WTC11 (cell line): ENCODE results near the gene CGNL1. TPM values are rescaled to one million over a fixed set of nuclear protein-coding genes. Genes with fewer than 3 reads are reported as not detected.
A peak's percentile ranks its signal among the peaks of the same experiment; 100 is the strongest.

Source experiments
- ATAC-seq: fragments of 200-7000 bp; cut with Tn5 transposase; 2 replicates; pipeline ENCODE4 v1.10.0; 2021; ENCODE audit warnings: mild to moderate bottlenecking, moderate library complexity
- CTCF ChIA-PET: fragments of 300-600 bp; sonication (Branson Sonifier 250); formaldehyde crosslinking; loops from one replicate; lab custom pipeline; 2021; ENCODE audit warnings: antibody characterized with exemption; lab: Charles Lee
- POLR2A ChIA-PET: fragments of 350-600 bp; sonication (Branson Sonifier 250); formaldehyde crosslinking; loops from one replicate; lab custom pipeline; 2021; ENCODE audit warnings: antibody characterized with exemption; lab: Charles Lee
- DNase-seq: peaks from one replicate; pipeline ENCODE4 v3.0.0; 2021; ENCODE audit warnings: low spot score
- H3K27ac Mint-ChIP-seq: 2 replicates; pipeline ENCODE4 v1.8.0; 2021; ENCODE audit warnings: mixed read lengths
- H3K27me3 Mint-ChIP-seq: 2 replicates; pipeline ENCODE4 v1.8.0; 2021; ENCODE audit warnings: low read depth, mild to moderate bottlenecking, moderate library complexity, mixed read lengths
- H3K36me3 Mint-ChIP-seq: 2 replicates; pipeline ENCODE4 v1.8.0; 2021; ENCODE audit warnings: mixed read lengths
- H3K4me1 Mint-ChIP-seq: 2 replicates; pipeline ENCODE4 v1.8.0; 2022; ENCODE audit warnings: mixed read lengths
- H3K4me3 Mint-ChIP-seq: 2 replicates; pipeline ENCODE4 v1.8.0; 2021; ENCODE audit warnings: mild to moderate bottlenecking, moderate library complexity, mixed read lengths
- H3K9me3 Mint-ChIP-seq: 2 replicates; pipeline ENCODE4 v1.8.0; 2021; ENCODE audit warnings: mixed read lengths
- ATF2 ChIP-seq: sonication (generic); formaldehyde crosslinking; IDR thresholded peaks from 2 replicates; pipeline ENCODE4 v1.8.1; 2022; ENCODE audit warnings: low read depth, missing genetic modification reagents, borderline replicate concordance
- CREB1 ChIP-seq: sonication (generic); formaldehyde crosslinking; IDR thresholded peaks from 2 replicates; pipeline ENCODE4 v1.8.0; 2023; ENCODE audit warnings: mild to moderate bottlenecking, missing genetic modification reagents
- ELF4 ChIP-seq: sonication (generic); formaldehyde crosslinking; IDR thresholded peaks from 2 replicates; pipeline ENCODE4 v1.8.1; 2022; ENCODE audit warnings: low read depth, mild to moderate bottlenecking, moderate library complexity, missing genetic modification reagents
- ETV6 ChIP-seq: sonication (generic); formaldehyde crosslinking; IDR thresholded peaks from 2 replicates; pipeline ENCODE4 v1.8.1; 2022; ENCODE audit warnings: mild to moderate bottlenecking, missing genetic modification reagents
- JAZF1 ChIP-seq: fragments of 250-450 bp; sonication (Bioruptor Pico); IDR thresholded peaks from 2 replicates; pipeline ENCODE4 v1.9.0; 2021; ENCODE audit warnings: moderate library complexity, mild to moderate bottlenecking, inconsistent platforms
- JUN ChIP-seq: sonication (generic); formaldehyde crosslinking; IDR thresholded peaks from 2 replicates; pipeline ENCODE4 v1.8.0; 2023; ENCODE audit warnings: mild to moderate bottlenecking, missing genetic modification reagents
- MLX ChIP-seq: sonication (generic); formaldehyde crosslinking; IDR thresholded peaks from 2 replicates; pipeline ENCODE4 v1.8.1; 2023; ENCODE audit warnings: mild to moderate bottlenecking, missing genetic modification reagents, moderate library complexity
- MXD4 ChIP-seq: fragments of 250-450 bp; sonication (Bioruptor Pico); IDR thresholded peaks from 2 replicates; pipeline ENCODE4 v1.8.0; 2021; ENCODE audit warnings: mild to moderate bottlenecking, moderate library complexity, borderline replicate concordance
- MYBL2 ChIP-seq: sonication (generic); formaldehyde crosslinking; IDR thresholded peaks from 2 replicates; pipeline ENCODE4 v1.8.1; 2023; ENCODE audit warnings: mild to moderate bottlenecking, moderate library complexity, missing genetic modification reagents
- NFE2L1 ChIP-seq: sonication (generic); formaldehyde crosslinking; IDR thresholded peaks from 2 replicates; pipeline ENCODE4 v1.8.1; 2023; ENCODE audit warnings: missing genetic modification reagents
- NFYB ChIP-seq: sonication (generic); formaldehyde crosslinking; conservative IDR thresholded peaks from 2 replicates; pipeline ENCODE4 v1.8.0; 2022; ENCODE audit warnings: low read depth, missing genetic modification reagents
- OVOL2 ChIP-seq: fragments of 250-450 bp; sonication (Bioruptor Pico); IDR thresholded peaks from 2 replicates; pipeline ENCODE4 v1.9.0; 2021; ENCODE audit warnings: mild to moderate bottlenecking, borderline replicate concordance
- TEAD1 ChIP-seq: sonication (generic); formaldehyde crosslinking; IDR thresholded peaks from 2 replicates; pipeline ENCODE4 v1.8.0; 2022; ENCODE audit warnings: mild to moderate bottlenecking, missing genetic modification reagents
- TEAD4 ChIP-seq: sonication (generic); formaldehyde crosslinking; IDR thresholded peaks from 2 replicates; pipeline ENCODE4 v1.8.0; 2022; ENCODE audit warnings: mild to moderate bottlenecking, missing genetic modification reagents
- TP53 ChIP-seq: sonication (generic); formaldehyde crosslinking; IDR thresholded peaks from 2 replicates; pipeline ENCODE4 v1.8.1; 2023; ENCODE audit warnings: mild to moderate bottlenecking, missing genetic modification reagents
- ZMAT4 ChIP-seq: fragments of 250-450 bp; sonication (Bioruptor Pico); IDR thresholded peaks from 2 replicates; pipeline ENCODE4 v1.9.0; 2021; ENCODE audit warnings: mild to moderate bottlenecking
- ZNF121 ChIP-seq: sonication (generic); formaldehyde crosslinking; IDR thresholded peaks from 2 replicates; pipeline ENCODE4 v1.8.0; 2023; ENCODE audit warnings: missing genetic modification reagents
- ZNF219 ChIP-seq: sonication (generic); formaldehyde crosslinking; IDR thresholded peaks from 2 replicates; pipeline ENCODE4 v1.8.0; 2023; ENCODE audit warnings: missing genetic modification reagents, mild to moderate bottlenecking, borderline replicate concordance
- ZNF396 ChIP-seq: fragments of 250-450 bp; sonication (Bioruptor Pico); IDR thresholded peaks from 2 replicates; pipeline ENCODE4 v1.8.0; 2021; ENCODE audit warnings: mild to moderate bottlenecking, moderate library complexity, borderline replicate concordance
- total RNA-seq: library from RNA; stranded (reverse); gene quantifications from 3 replicates; pipeline ENCODE4 v1.2.3, GENCODE V29; 2021
- TF ChIP-seq, protein P1 (sequence below): sonication (generic); formaldehyde crosslinking; IDR thresholded peaks from 2 replicates; pipeline ENCODE4 v1.8.0; 2022; ENCODE audit warnings: mild to moderate bottlenecking, missing genetic modification reagents
- TF ChIP-seq, protein P2 (sequence below): sonication (generic); formaldehyde crosslinking; IDR thresholded peaks from 2 replicates; pipeline ENCODE4 v1.8.0; 2023; ENCODE audit warnings: missing genetic modification reagents
- TF ChIP-seq, protein P3 (sequence below): sonication (generic); formaldehyde crosslinking; IDR thresholded peaks from 2 replicates; pipeline ENCODE4 v1.8.0; 2023; ENCODE audit warnings: missing genetic modification reagents, mild to moderate bottlenecking, borderline replicate concordance
- TF ChIP-seq, protein P4 (sequence below): sonication (generic); formaldehyde crosslinking; IDR thresholded peaks from 2 replicates; pipeline ENCODE4 v1.8.1; 2023; ENCODE audit warnings: mild to moderate bottlenecking, missing genetic modification reagents
- TF ChIP-seq, protein P5 (sequence below): sonication (generic); formaldehyde crosslinking; IDR thresholded peaks from 2 replicates; pipeline ENCODE4 v1.8.1; 2022; ENCODE audit warnings: low read depth, mild to moderate bottlenecking, moderate library complexity, missing genetic modification reagents, borderline replicate concordance

The CGNL1 gene
- total RNA-seq, 1 experiment from 2014 or later, result 57.3 TPM

- Mint-ChIP-seq H3K27me3 (no peaks in the 10 kb centered on the region), H3K27ac (peak overlapping the region; percentile 88), H3K4me3 (peak overlapping the region; percentile 22; the same call in 1 of the 2 replicates), H3K9me3 (peaks cover 5% of the 10 kb centered on the region; the same call in 1 of the 2 replicates), H3K4me1 (peaks cover 83% of the 10 kb centered on the region), H3K36me3 (peaks cover 15% of the 10 kb centered on the region)
- no peak for ATAC-seq
- ChIA-PET POLR2A (no interaction called here), CTCF (interaction anchor here (0.8 to 1.7 kb wide), 2 partner anchors 25 to 138 kb away, joined by 3 to 5 read pairs; no protein-coding TSS in a partner anchor)
- DNase-seq, result no peak
- TF ChIP-seq, protein P1, sequence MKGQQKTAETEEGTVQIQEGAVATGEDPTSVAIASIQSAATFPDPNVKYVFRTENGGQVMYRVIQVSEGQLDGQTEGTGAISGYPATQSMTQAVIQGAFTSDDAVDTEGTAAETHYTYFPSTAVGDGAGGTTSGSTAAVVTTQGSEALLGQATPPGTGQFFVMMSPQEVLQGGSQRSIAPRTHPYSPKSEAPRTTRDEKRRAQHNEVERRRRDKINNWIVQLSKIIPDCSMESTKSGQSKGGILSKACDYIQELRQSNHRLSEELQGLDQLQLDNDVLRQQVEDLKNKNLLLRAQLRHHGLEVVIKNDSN, result no peak
- no peak for TF ChIP-seq ZMAT4 (CRISPR knock-in tag)
- TF ChIP-seq, protein P2, sequence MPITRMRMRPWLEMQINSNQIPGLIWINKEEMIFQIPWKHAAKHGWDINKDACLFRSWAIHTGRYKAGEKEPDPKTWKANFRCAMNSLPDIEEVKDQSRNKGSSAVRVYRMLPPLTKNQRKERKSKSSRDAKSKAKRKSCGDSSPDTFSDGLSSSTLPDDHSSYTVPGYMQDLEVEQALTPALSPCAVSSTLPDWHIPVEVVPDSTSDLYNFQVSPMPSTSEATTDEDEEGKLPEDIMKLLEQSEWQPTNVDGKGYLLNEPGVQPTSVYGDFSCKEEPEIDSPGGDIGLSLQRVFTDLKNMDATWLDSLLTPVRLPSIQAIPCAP (CRISPR knock-in tag), result no peak
- no peak for TF ChIP-seq TEAD4 (CRISPR knock-in tag)
- TF ChIP-seq JAZF1, result no peak
- TF ChIP-seq ELF4 (CRISPR knock-in tag), result no peak
- TF ChIP-seq, protein P3, sequence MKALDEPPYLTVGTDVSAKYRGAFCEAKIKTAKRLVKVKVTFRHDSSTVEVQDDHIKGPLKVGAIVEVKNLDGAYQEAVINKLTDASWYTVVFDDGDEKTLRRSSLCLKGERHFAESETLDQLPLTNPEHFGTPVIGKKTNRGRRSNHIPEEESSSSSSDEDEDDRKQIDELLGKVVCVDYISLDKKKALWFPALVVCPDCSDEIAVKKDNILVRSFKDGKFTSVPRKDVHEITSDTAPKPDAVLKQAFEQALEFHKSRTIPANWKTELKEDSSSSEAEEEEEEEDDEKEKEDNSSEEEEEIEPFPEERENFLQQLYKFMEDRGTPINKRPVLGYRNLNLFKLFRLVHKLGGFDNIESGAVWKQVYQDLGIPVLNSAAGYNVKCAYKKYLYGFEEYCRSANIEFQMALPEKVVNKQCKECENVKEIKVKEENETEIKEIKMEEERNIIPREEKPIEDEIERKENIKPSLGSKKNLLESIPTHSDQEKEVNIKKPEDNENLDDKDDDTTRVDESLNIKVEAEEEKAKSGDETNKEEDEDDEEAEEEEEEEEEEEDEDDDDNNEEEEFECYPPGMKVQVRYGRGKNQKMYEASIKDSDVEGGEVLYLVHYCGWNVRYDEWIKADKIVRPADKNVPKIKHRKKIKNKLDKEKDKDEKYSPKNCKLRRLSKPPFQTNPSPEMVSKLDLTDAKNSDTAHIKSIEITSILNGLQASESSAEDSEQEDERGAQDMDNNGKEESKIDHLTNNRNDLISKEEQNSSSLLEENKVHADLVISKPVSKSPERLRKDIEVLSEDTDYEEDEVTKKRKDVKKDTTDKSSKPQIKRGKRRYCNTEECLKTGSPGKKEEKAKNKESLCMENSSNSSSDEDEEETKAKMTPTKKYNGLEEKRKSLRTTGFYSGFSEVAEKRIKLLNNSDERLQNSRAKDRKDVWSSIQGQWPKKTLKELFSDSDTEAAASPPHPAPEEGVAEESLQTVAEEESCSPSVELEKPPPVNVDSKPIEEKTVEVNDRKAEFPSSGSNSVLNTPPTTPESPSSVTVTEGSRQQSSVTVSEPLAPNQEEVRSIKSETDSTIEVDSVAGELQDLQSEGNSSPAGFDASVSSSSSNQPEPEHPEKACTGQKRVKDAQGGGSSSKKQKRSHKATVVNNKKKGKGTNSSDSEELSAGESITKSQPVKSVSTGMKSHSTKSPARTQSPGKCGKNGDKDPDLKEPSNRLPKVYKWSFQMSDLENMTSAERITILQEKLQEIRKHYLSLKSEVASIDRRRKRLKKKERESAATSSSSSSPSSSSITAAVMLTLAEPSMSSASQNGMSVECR (CRISPR knock-in tag), result no peak
- TF ChIP-seq ZNF396, result no peak
- no peak for TF ChIP-seq MLX
- TF ChIP-seq ZNF121, result no peak
- TF ChIP-seq CREB1, result no peak
Measured at GRCh38 chr15:57389991-57390390, 13.7 kb downstream of the CGNL1 start.

GRCh38 chr15:57390583-57390982, 14.3 kb downstream of the CGNL1 start:
- Mint-ChIP-seq H3K9me3 (peaks cover 5% of the 10 kb centered on the region; the same call in 1 of the 2 replicates), H3K4me1 (peaks cover 82% of the 10 kb centered on the region), H3K4me3 (no peak overlapping the region), H3K27me3 (no peaks in the 10 kb centered on the region), H3K27ac (peak overlapping the region; percentile 88), H3K36me3 (peaks cover 15% of the 10 kb centered on the region)
- no peak for ATAC-seq
- POLR2A ChIA-PET, result no interaction called here
- no peak for DNase-seq
- CTCF ChIA-PET, result interaction anchor here (0.8 to 1.7 kb wide), 2 partner anchors 26 to 137 kb away, joined by 3 to 5 read pairs; no protein-coding TSS in a partner anchor
- TF ChIP-seq MYBL2 (CRISPR knock-in tag) (no peak), NFE2L1 (no peak), JUN (CRISPR knock-in tag) (no peak), NFYB (CRISPR knock-in tag) (no peak), TEAD4 (CRISPR knock-in tag) (no peak), ETV6 (CRISPR knock-in tag) (no peak), ZNF219 (CRISPR knock-in tag) (no peak), TP53 (CRISPR knock-in tag) (no peak), OVOL2 (no peak), TEAD1 (CRISPR knock-in tag) (no peak), MXD4 (no peak), ATF2 (CRISPR knock-in tag) (no peak)
- TF ChIP-seq, protein P2 (CRISPR knock-in tag), result no peak
- TF ChIP-seq, protein P4, sequence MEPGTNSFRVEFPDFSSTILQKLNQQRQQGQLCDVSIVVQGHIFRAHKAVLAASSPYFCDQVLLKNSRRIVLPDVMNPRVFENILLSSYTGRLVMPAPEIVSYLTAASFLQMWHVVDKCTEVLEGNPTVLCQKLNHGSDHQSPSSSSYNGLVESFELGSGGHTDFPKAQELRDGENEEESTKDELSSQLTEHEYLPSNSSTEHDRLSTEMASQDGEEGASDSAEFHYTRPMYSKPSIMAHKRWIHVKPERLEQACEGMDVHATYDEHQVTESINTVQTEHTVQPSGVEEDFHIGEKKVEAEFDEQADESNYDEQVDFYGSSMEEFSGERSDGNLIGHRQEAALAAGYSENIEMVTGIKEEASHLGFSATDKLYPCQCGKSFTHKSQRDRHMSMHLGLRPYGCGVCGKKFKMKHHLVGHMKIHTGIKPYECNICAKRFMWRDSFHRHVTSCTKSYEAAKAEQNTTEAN (CRISPR knock-in tag), result no peak
- TF ChIP-seq, protein P5, sequence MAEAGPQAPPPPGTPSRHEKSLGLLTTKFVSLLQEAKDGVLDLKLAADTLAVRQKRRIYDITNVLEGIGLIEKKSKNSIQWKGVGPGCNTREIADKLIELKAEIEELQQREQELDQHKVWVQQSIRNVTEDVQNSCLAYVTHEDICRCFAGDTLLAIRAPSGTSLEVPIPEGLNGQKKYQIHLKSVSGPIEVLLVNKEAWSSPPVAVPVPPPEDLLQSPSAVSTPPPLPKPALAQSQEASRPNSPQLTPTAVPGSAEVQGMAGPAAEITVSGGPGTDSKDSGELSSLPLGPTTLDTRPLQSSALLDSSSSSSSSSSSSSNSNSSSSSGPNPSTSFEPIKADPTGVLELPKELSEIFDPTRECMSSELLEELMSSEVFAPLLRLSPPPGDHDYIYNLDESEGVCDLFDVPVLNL (CRISPR knock-in tag), result no peak
